Fibroblast of villous mesenchyme (primary cell): Measurements from ENCODE around the gene EXOC4. TPM values are rescaled to one million over a fixed set of nuclear protein-coding genes. Genes with fewer than 3 reads are reported as not detected.

Experiments
- DNase-seq: peaks from one replicate; pipeline ENCODE4 v3.0.0-alpha.2; 2010; ENCODE audit warnings: low read depth
- H3K4me3 ChIP-seq: 2 replicates; pipeline ENCODE4 v1.5.1; 2011; ENCODE audit warnings: low read depth, mild to moderate bottlenecking, low read length
- total RNA-seq: library from RNA; depleted of rRNA; stranded (reverse); fragments of >200 nt; gene quantifications from 2 replicates; pipeline ENCODE4 v1.2.3, GENCODE V29; 2012
- TF ChIP-seq, protein P1 (sequence below): IDR thresholded peaks from 2 replicates; pipeline ENCODE4 v1.5.1; 2012; ENCODE audit warnings: low read depth, mild to moderate bottlenecking, low read length; ENCODE audit not compliant: insufficient read depth

EXOC4 gene
- total RNA-seq, 1 donor = 106 TPM

DNA sequence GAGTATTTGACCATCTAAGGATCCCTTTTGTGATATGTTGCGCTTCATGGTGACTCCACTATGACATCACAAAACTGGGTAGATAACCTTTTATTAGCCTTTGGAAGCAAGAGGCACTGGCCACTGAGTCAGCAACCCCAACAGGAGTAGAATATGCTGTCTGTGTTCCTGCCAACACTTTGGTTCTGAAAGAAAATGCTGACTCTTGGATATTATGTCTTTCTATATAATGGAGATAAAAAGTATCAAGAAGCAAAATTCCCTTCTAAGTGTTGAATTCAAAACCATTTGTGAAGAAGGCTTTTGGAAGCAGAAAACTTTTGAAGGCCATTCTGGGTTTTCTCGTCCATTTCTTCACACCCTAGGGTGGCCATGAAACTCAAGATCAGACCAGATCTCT lies 528.0 kb downstream of the EXOC4 start:
- no peak for DNase-seq
- H3K4me3 ChIP-seq = no peak overlapping the region
- TF ChIP-seq, protein P1, sequence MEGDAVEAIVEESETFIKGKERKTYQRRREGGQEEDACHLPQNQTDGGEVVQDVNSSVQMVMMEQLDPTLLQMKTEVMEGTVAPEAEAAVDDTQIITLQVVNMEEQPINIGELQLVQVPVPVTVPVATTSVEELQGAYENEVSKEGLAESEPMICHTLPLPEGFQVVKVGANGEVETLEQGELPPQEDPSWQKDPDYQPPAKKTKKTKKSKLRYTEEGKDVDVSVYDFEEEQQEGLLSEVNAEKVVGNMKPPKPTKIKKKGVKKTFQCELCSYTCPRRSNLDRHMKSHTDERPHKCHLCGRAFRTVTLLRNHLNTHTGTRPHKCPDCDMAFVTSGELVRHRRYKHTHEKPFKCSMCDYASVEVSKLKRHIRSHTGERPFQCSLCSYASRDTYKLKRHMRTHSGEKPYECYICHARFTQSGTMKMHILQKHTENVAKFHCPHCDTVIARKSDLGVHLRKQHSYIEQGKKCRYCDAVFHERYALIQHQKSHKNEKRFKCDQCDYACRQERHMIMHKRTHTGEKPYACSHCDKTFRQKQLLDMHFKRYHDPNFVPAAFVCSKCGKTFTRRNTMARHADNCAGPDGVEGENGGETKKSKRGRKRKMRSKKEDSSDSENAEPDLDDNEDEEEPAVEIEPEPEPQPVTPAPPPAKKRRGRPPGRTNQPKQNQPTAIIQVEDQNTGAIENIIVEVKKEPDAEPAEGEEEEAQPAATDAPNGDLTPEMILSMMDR = no peak

- TF ChIP-seq, protein P1 = no peak
- DNase-seq = no peak
- no peak overlapping the region for H3K4me3 ChIP-seq
Measured at GRCh38 chr7:133781486-133782090, 528.7 kb downstream of the EXOC4 start.

DNA sequence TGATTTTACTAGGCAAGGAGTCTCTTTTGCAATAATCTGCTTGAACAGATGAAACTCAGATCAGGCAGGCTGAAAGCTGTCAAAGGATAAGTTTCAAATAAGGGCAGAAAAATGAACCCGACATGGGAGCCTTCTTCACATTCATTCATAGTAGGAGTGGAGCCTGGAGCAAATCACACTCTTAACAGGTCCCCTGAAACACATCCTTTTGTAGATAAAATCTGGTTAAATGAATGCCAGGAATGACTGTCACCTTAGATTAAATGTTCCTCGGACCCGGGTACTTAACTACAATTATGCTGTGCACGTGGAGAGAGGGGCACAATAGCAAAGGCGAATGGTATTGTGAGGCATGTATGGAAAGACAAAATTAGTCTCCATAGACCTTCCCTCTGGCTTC lies 529.6 kb downstream of the EXOC4 start:
- TF ChIP-seq, protein P1 = no peak
- DNase-seq = no peak

GRCh38 chr7:133783276-133783675 lies 530.4 kb downstream of the EXOC4 start:
- no peak overlapping the region for H3K4me3 ChIP-seq
- TF ChIP-seq, protein P1 = no peak
- no peak for DNase-seq

More for the DNA sequence above, 529.6 kb downstream of the EXOC4 start:
- H3K4me3 ChIP-seq = no peak overlapping the region

DNA sequence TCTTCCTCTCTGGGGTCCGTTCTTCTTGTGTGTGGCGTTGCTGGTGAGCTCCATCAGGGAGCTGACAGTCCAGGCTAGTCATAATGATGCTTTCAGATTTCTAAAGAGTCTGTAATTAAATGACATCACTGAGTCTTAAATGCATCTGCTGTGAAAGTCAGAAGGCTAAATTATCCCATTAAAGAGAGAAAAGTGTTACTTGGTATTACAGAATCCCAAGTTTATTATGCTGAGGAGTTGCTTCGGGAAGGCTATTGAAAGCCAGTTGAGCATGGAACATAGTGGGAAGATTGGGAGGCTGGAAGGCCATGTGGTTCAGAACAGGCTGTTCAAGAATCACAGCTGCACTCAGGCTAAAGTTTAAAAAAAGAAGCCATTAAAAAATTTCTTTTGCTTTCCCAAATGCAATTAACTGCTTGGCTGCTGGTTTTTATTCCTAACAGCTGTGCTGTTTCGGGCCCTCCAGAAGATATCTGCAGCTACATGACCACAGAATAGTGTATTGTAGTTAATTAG lies 531.7 kb downstream of the EXOC4 start:
- no peak overlapping the region for H3K4me3 ChIP-seq
- TF ChIP-seq, protein P1 = no peak
- DNase-seq = no peak

DNA sequence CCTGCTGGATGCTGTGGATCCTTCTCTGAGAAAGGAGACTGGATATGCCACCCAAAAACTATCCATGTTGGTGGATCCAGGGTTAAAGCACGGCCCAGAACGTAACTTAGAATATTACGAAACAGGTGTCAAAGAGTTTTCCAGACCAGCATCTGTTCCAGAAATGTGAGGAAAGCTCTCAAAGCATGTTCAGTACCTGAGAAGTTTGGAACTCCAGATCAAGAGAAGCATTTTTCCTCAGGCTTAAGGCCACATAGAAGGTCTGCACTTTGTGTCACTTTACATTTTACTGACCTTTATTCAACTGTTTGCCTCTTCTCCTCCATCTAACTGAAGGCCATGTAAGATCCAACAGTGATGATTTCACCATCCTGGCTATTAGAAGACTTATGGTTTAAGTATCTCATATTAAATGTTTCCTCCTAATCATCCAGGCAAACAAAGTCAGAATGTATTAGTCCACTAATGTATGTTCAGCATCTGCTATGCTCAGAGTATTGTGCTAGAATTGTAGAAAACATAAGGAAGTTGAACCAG lies 533.6 kb downstream of the EXOC4 start:
- no peak for DNase-seq
- no peak overlapping the region for H3K4me3 ChIP-seq
- TF ChIP-seq, protein P1 = no peak
